NCI-H187 (cell line): ENCODE data around the gene XKR3.
"Not testable (repeated sequence)": the region's sequence is repeated elsewhere in the genome, so short reads cannot be mapped to it uniquely, and the experiment has no call there.

ENCODE experiments used
- DNase-seq, 2 experiments: peaks; one replicate each; lab custom pipeline; 2025; lab: John Stamatoyannopoulos, UW

Gene XKR3

GRCh38 chr22:16747266-16748159, 77.7 kb downstream of the XKR3 start:
- DNase-seq, result not testable (repeated sequence)

- not testable (repeated sequence) for DNase-seq
These were observed 90.9 kb downstream of the XKR3 start for GRCh38 chr22:16734271-16734670.
